ENCODE data around the gene CFAP119.

Gene CFAP119

GRCh38 chr16:30785126-30786106 is 23.6 kb upstream of the CFAP119 start:
- no peak overlapping the region for H3K27ac ChIP-seq (ENCODE audit: low read depth, low read length, poor library complexity, severe bottlenecking)
- H3K36me3 ChIP-seq (ENCODE audit: insufficient read depth, low read length): no peaks in the 10 kb centered on the region
- H3K4me3 ChIP-seq (ENCODE audit: low read depth, low read length, poor library complexity, severe bottlenecking): no peak overlapping the region

DNA sequence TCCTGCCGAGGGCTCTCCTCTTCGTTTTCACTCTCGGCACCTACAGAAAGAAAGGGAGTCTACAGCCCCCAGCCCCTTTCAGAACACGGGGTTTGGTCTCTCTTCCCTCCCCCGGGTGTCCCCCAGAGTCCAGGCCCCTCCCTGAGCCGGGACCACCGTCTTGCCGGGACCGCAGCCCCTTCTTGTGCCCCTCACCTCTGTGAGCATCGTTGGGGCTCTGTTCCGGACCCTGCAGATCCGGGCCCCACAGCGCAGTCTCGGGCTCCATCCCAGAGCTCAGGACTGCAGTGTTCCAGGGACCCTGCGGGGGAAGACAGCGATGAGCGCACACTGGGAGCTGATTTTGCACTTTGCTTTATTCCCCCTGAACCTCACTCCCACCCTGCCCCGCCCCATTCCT is 22.4 kb upstream of the CFAP119 start:
- Histone ChIP-seq H3K27ac (ENCODE audit: low read depth, low read length, poor library complexity, severe bottlenecking) (no peak overlapping the region), H3K9me3 (ENCODE audit: low read length) (no peaks in the 10 kb centered on the region), H3K9me2 (ENCODE audit: low read depth, low read length) (no peaks in the 10 kb centered on the region), H3K27me3 (ENCODE audit: insufficient read depth, low read length) (0 out of 2 replicates have a peak, but pooled peaks cover 6% of the 10 kb centered on the region), H3K4me2 (ENCODE audit: low read length) (no peak overlapping the region), H3K79me2 (ENCODE audit: insufficient read depth, low read length) (no peaks in the 10 kb centered on the region), H3F3A (ENCODE audit: insufficient read depth, low read length) (no peaks in the 10 kb centered on the region), H3K9ac (ENCODE audit: low read length) (no peak overlapping the region), H3K4me3 (ENCODE audit: low read depth, low read length, poor library complexity, severe bottlenecking) (no peak overlapping the region), H3K36me3 (ENCODE audit: insufficient read depth, low read length) (no peaks in the 10 kb centered on the region), H3K4me1 (ENCODE audit: insufficient read depth, low read length, severe bottlenecking) (no peaks in the 10 kb centered on the region), H2AFZ (ENCODE audit: low read length) (no peak overlapping the region), H4K20me1 (ENCODE audit: insufficient read depth, low read length) (no peaks in the 10 kb centered on the region)
- no peak for TF ChIP-seq EZH2 (IDR thresholded peaks at IDR 0.05; ENCODE audit: borderline replicate concordance, low read length)
- TF ChIP-seq, protein P1, sequence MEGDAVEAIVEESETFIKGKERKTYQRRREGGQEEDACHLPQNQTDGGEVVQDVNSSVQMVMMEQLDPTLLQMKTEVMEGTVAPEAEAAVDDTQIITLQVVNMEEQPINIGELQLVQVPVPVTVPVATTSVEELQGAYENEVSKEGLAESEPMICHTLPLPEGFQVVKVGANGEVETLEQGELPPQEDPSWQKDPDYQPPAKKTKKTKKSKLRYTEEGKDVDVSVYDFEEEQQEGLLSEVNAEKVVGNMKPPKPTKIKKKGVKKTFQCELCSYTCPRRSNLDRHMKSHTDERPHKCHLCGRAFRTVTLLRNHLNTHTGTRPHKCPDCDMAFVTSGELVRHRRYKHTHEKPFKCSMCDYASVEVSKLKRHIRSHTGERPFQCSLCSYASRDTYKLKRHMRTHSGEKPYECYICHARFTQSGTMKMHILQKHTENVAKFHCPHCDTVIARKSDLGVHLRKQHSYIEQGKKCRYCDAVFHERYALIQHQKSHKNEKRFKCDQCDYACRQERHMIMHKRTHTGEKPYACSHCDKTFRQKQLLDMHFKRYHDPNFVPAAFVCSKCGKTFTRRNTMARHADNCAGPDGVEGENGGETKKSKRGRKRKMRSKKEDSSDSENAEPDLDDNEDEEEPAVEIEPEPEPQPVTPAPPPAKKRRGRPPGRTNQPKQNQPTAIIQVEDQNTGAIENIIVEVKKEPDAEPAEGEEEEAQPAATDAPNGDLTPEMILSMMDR (IDR thresholded peaks at IDR 0.05; ENCODE audit: low read length): no peak

More at GRCh38 chr16:30785126-30786106, 23.6 kb upstream of the CFAP119 start:
- H3F3A ChIP-seq (ENCODE audit: insufficient read depth, low read length): no peaks in the 10 kb centered on the region
- no peak overlapping the region for H3K9ac ChIP-seq (ENCODE audit: low read length)
- TF ChIP-seq, protein P1 (IDR thresholded peaks at IDR 0.05; ENCODE audit: low read length): no peak
- TF ChIP-seq EZH2 (IDR thresholded peaks at IDR 0.05; ENCODE audit: borderline replicate concordance, low read length): no peak
- no peaks in the 10 kb centered on the region for H3K9me2 ChIP-seq (ENCODE audit: low read depth, low read length)
- H3K4me2 ChIP-seq (ENCODE audit: low read length): no peak overlapping the region
- H4K20me1 ChIP-seq (ENCODE audit: insufficient read depth, low read length): no peaks in the 10 kb centered on the region
- 0 out of 2 replicates have a peak, but pooled peaks cover 6% of the 10 kb centered on the region for H3K27me3 ChIP-seq (ENCODE audit: insufficient read depth, low read length)
- no peaks in the 10 kb centered on the region for H3K9me3 ChIP-seq (ENCODE audit: low read length)
- H2AFZ ChIP-seq (ENCODE audit: low read length): no peak overlapping the region
- no peaks in the 10 kb centered on the region for H3K79me2 ChIP-seq (ENCODE audit: insufficient read depth, low read length)
- no peaks in the 10 kb centered on the region for H3K4me1 ChIP-seq (ENCODE audit: insufficient read depth, low read length, severe bottlenecking)

- Histone ChIP-seq H3K9me2 (ENCODE audit: low read depth, low read length) (no peaks in the 10 kb centered on the region), H3K79me2 (ENCODE audit: insufficient read depth, low read length) (no peaks in the 10 kb centered on the region), H3K4me2 (ENCODE audit: low read length) (no peak overlapping the region), H3K4me1 (ENCODE audit: insufficient read depth, low read length, severe bottlenecking) (no peaks in the 10 kb centered on the region), H3K27ac (ENCODE audit: low read depth, low read length, poor library complexity, severe bottlenecking) (no peak overlapping the region), H3K36me3 (ENCODE audit: insufficient read depth, low read length) (no peaks in the 10 kb centered on the region), H3K9me3 (ENCODE audit: low read length) (no peaks in the 10 kb centered on the region), H3F3A (ENCODE audit: insufficient read depth, low read length) (no peaks in the 10 kb centered on the region), H2AFZ (ENCODE audit: low read length) (no peak overlapping the region), H3K27me3 (ENCODE audit: insufficient read depth, low read length) (0 out of 2 replicates have a peak, but pooled peaks cover 6% of the 10 kb centered on the region), H4K20me1 (ENCODE audit: insufficient read depth, low read length) (no peaks in the 10 kb centered on the region), H3K9ac (ENCODE audit: low read length) (no peak overlapping the region), H3K4me3 (ENCODE audit: low read depth, low read length, poor library complexity, severe bottlenecking) (no peak overlapping the region)
- TF ChIP-seq, protein P1 (IDR thresholded peaks at IDR 0.05; ENCODE audit: low read length): no peak
- no peak for TF ChIP-seq EZH2 (IDR thresholded peaks at IDR 0.05; ENCODE audit: borderline replicate concordance, low read length)
Observed at GRCh38 chr16:30783280-30784109, 21.6 kb upstream of the CFAP119 start.

All from OCI-LY1 (cell line).